ENCODE results near the gene CPB1. TPM values are rescaled to one million over a fixed set of nuclear protein-coding genes. Genes with fewer than 3 reads are reported as not detected.

CPB1 gene
- total RNA-seq (under 1 TPM in 1 of 2 donors, not detected in 1; 0.75 TPM), polyA plus RNA-seq (under 1 TPM; 0.20 to 0.57 TPM)

- no peak for DNase-seq (ENCODE audit: low spot score)
- H3K27me3 ChIP-seq (ENCODE audit: control insufficient read depth in 4 of 4, insufficient read depth in 4 of 4, low read length in 3 of 4) = no peaks in the 10 kb centered on the region
- TF ChIP-seq GABPA (IDR thresholded peaks at IDR 0.05 in 1 of 2, conservative IDR thresholded peaks at IDR 0.05 in 1 of 2) = no peak
- no peak for TF ChIP-seq TAF1 (conservative IDR thresholded peaks at IDR 0.05)
- TF ChIP-seq ZBTB33 (IDR thresholded peaks at IDR 0.05) = no peak
- TF ChIP-seq ATF3 (IDR thresholded peaks at IDR 0.05) = no peak
- no peak for TF ChIP-seq FOXA2 (IDR thresholded peaks at IDR 0.05)
- TF ChIP-seq JUND (IDR thresholded peaks at IDR 0.05) = no peak
- TF ChIP-seq HNF4G (IDR thresholded peaks at IDR 0.05) = no peak
- TF ChIP-seq FOXA1 (IDR thresholded peaks at IDR 0.05) = no peak
- no peak for TF ChIP-seq RXRA (IDR thresholded peaks at IDR 0.05)
- no peak for TF ChIP-seq CTCF (IDR thresholded peaks at IDR 0.05; ENCODE audit: low read depth, low read length, missing input control)
Observed at GRCh38 chr3:148827585-148827984, at the start of gene CPB1. CPB1 (plus strand) TSS chr3:148827811; CDS start chr3:148827824, 13 bp downstream.

GRCh38 chr3:148778926-148779325 lies 48.7 kb upstream of the CPB1 start:
- Histone ChIP-seq H3K4me3 (ENCODE audit: low read depth in 1 of 3, low read length in 3 of 3) (no peak overlapping the region), H3K9ac (ENCODE audit: low read depth in 1 of 2, low read length in 2 of 2) (no peak overlapping the region), H3K4me1 (ENCODE audit: control insufficient read depth in 4 of 4, insufficient read depth in 4 of 4, low read length in 3 of 4) (no peaks in the 10 kb centered on the region), H3K27me3 (ENCODE audit: control insufficient read depth in 4 of 4, insufficient read depth in 4 of 4, low read length in 3 of 4) (no peaks in the 10 kb centered on the region), H3K9me3 (ENCODE audit: control insufficient read depth in 4 of 4, low read length in 3 of 4) (no peaks in the 10 kb centered on the region), H3K36me3 (ENCODE audit: control insufficient read depth in 4 of 4, insufficient read depth in 3 of 4, low read depth in 1 of 4, low read length in 3 of 4) (no peaks in the 10 kb centered on the region), H3K27ac (ENCODE audit: low read depth in 1 of 2, low read length in 2 of 2) (no peak overlapping the region)
- WGBS = 97% methylated on average over 3 of the region's 3 CpGs
- DNase-seq (ENCODE audit: low spot score) = no peak
- TF ChIP-seq YY1 (IDR thresholded peaks at IDR 0.05) (no peak), EGR1 (IDR thresholded peaks at IDR 0.05; ENCODE audit: low read depth in 2 of 2) (no peak), NR2F2 (IDR thresholded peaks at IDR 0.05) (no peak), FOXA1 (IDR thresholded peaks at IDR 0.05) (no peak), RXRA (IDR thresholded peaks at IDR 0.05) (no peak), FOXA2 (IDR thresholded peaks at IDR 0.05) (no peak), ATF3 (IDR thresholded peaks at IDR 0.05) (no peak), MAX (IDR thresholded peaks at IDR 0.05) (no peak), GABPA (IDR thresholded peaks at IDR 0.05 in 1 of 2, conservative IDR thresholded peaks at IDR 0.05 in 1 of 2) (no peak), HNF4A (conservative IDR thresholded peaks at IDR 0.05) (no peak), JUND (IDR thresholded peaks at IDR 0.05) (no peak), ZBTB33 (IDR thresholded peaks at IDR 0.05) (no peak), REST (IDR thresholded peaks at IDR 0.05) (no peak), TAF1 (conservative IDR thresholded peaks at IDR 0.05) (no peak), RAD21 (IDR thresholded peaks at IDR 0.05) (no peak), HNF4G (IDR thresholded peaks at IDR 0.05) (no peak), CTCF (IDR thresholded peaks at IDR 0.05; ENCODE audit: low read depth, low read length, missing input control) (no peak), SP1 (IDR thresholded peaks at IDR 0.05) (no peak)

More at GRCh38 chr3:148827585-148827984, at the start of gene CPB1:
- Histone ChIP-seq H3K27ac (ENCODE audit: low read depth in 1 of 2, low read length in 2 of 2) (no peak within 1 kb of the TSS), H3K9ac (ENCODE audit: low read depth in 1 of 2, low read length in 2 of 2) (no peak within 1 kb of the TSS), H3K9me3 (ENCODE audit: control insufficient read depth in 4 of 4, low read length in 3 of 4) (no peaks in the 10 kb centered on the region), H3K4me3 (ENCODE audit: low read depth in 1 of 3, low read length in 3 of 3) (no peak within 1 kb of the TSS), H3K4me1 (ENCODE audit: control insufficient read depth in 4 of 4, insufficient read depth in 4 of 4, low read length in 3 of 4) (no peaks in the 10 kb centered on the region), H3K36me3 (ENCODE audit: control insufficient read depth in 4 of 4, insufficient read depth in 3 of 4, low read depth in 1 of 4, low read length in 3 of 4) (no peaks in the 10 kb centered on the region)

All from liver (tissue), 9 donors.